GM21737 (cell line): ENCODE data around the gene TMED1.

Experiments used
- ATAC-seq: cut with Tn5 transposase; IDR thresholded peaks from one replicate; pipeline ENCODE4 v1.9.1; 2021; ENCODE audit warnings: mild to moderate bottlenecking, moderate library complexity; ENCODE audit not compliant: unreplicated experiment

The TMED1 gene

DNA sequence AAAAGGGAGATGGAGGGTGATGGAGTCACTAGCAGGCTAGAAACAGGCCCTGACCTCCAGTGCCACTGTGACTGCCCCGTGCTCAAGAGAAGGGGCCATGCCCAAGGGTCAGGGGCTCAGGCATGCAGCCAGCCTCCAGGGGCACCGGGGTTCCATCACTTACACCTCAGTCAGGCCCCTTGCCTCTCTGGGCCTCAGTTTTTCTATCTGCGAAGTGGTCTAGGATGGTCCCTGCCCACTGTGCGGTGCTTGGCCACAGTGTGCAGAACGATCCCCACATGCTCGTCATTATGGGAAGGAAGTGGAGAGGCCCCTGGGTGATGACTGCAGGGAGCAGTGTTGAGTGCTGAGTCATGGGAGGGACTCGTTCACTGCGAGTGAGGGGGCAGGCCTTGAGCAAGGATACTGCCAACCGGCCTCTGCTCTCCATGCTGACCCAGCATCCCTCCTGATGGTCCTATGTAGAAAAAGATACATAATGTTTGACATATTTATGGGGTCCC lies 23.1 kb downstream of the TMED1 start:
- no peak for ATAC-seq

GRCh38 chr19:10812196-10812595 lies 23.8 kb downstream of the TMED1 start:
- ATAC-seq = no peak

GRCh38 chr19:10811391-10812111 lies 24.5 kb downstream of the TMED1 start:
- no peak for ATAC-seq

DNA sequence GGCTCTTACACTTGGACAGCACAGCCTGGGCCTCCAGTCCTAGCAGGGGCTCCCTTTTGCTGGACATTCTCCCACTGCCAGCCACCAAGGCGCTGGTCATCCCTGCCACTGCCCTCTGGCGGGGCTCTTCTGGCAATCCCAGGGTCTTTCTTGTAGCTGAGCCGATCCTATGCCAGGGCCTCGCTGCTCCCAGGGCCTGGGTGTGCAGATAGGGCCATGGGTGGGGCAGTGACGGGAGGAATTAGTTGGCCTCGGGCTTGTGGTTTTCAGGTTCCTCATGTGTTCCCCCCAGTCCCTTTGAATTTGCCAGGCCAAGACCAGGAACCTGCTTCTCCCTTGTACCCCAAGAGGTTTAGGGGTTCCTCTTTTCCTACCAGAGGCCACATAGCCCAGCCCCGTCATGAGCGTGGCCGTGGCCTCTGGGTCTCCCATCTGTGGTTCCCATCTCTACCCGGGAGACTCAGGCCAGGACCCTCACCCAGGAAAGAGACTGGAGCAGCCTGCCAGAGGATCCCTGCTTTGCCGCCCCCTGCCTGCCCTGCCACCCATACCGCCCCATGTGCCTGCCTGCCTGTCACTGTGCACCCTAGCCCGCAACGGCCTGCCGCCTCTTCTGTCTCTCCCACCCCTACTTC lies 26.2 kb downstream of the TMED1 start:
- ATAC-seq = no peak

- ATAC-seq = no peak
Measured at GRCh38 chr19:10808937-10809649, 26.9 kb downstream of the TMED1 start.

DNA sequence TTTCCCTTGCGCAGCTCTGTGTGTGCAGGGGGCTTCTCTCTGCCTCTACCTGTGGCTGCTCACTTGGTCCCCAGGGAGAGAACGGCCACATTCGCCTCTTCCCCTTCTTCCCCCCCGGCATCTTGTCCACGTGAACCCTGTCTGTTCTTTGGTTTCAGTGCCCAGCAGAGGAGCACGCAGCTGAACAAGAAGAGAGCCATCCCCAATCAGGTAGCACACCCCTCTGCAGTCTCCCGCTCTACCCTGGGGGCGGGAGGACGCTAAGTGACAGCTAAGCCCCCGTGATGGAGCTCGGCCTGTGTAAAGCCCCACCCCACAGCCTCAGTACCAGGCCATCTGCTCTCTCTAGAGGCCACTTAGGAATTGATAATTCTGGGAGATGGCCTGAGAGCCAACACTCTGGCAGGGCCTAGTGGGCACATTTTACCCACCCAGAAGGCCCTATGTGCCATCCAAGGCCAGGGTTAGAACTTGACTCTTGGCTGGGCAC lies 30.2 kb downstream of the TMED1 start:
- no peak for ATAC-seq

DNA sequence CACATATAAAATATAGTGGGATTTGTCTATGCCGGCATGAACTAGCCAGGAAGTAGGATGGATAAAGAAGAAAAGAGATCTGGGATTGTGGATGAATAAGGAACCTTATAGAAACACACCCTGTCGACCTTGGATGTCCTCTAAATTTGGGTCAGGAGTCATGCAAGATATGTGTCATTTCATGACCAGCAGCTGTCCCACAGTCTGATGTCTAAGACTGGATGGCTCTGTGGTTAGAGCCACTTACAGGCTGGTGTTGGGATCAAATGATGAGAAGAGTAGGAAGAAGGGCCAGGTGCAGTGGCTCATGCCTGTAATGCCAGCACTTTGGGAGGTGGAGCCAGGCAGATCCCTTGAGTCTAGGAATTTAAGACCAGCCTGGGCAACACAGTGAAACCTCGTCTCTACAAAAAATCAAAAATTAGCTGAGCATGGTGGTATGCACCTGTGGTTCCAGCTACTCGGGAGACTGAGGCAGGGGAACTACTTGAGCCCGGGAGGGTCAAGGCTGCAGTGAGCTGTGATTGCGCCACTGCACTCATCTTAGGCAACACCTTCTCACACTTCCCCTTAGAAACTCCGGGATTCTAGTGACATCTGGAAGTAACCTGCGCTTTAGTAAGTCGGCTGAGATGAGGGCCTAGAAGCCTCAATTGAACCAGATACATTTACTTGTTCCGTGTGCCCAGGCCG lies 30.8 kb downstream of the TMED1 start:
- no peak for ATAC-seq

- no peak for ATAC-seq
Measured at GRCh38 chr19:10803252-10803651, 32.8 kb downstream of the TMED1 start.

- ATAC-seq = no peak
Measured at GRCh38 chr19:10802479-10802878, 33.5 kb downstream of the TMED1 start.

DNA sequence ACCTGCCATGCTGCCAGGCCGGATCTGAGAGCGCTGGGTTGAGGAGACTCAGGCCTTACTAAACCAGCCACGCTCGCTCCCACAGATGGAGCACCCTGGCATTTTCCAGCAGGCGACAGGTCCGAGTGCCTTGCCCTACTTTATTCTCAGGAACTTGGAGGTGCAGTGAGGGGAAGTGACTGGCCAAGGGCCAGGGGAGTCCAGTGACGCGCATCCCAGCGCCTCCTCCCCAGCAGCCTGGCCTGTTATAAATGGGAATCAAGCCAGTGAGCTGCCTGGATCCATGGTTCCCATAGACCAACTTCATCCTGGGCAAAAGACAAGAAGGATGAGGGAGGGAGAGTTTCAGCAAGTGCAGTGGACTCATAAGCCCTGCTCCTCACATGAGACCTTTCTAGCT lies 35.5 kb downstream of the TMED1 start:
- ATAC-seq = no peak

DNA sequence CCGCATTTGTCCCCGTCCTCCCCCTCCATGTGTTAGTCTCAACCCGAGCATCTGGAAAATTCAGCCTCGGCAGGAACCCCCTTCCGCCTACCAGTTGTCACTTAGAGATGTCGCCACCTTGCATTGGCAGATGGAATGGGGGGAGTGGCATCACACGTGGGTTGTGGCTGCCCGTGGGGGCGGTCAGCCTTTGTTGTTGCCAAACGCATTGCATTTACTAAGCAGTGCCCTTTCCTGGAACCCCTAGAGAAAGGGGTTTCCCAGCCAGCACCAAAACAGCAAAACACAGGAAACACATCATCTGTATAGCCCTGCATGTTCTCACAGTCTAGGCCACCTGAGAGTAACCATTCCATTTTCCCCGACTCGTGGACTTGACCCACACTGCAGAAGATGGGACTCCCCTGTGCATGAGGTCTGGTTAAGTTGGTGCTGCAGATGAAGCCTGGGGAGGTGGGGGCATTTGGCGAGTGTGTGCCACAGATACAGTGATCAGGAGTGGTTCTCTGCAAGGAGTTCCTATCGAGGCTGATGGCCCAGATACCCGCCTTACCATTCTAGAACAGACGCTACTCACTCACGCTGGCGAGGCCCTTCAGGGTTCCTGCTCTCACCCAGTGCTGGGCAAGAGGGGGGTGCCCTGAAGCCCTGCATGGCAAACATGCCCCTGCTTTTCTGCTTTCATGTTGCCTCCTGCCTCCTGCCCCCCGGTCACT lies 38.3 kb downstream of the TMED1 start:
- ATAC-seq = no peak

DNA sequence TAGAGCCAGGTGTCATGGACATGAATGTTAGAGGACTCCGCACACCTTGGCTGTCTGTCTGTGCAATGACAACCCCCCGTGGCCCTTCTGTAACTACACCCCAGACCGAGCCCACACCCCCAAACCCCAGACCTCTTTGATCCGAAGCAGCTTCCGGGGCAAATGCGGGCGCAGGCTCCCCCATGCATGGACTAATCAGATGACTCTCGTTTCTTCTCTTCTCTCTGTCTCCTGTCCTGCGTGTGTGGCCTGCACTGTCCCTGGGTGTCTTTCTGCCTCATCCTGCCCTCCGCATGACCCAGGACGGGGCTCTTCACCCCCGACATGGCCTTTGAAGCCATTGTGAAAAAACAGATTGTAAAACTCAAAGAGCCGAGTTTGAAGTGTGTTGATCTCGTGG lies 38.9 kb downstream of the TMED1 start:
- ATAC-seq = no peak

GRCh38 chr19:10796653-10797052 lies 39.4 kb downstream of the TMED1 start:
- ATAC-seq = no peak

DNA sequence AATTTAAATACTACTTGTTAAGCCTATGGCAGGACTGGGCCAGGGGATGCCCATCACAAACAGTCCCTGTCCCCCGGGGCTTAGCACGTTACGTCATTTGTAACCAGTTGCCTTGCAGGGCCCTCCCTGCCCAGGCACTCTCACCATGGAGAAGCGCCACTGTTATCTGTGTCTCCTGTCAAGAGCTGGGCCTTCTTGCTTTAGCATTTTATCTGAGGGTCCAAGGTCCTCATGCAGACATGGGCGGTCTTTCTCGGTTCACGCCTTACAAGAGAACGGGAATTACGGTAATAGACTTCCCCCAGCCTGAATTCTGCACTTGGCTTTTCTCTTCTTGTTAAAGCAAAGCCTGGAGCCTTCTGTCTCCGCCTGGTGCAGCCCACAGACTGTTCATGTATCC lies 46.1 kb downstream of the TMED1 start:
- ATAC-seq = no peak

- ATAC-seq = no peak
Measured at GRCh38 chr19:10788146-10788545, 47.9 kb downstream of the TMED1 start.

GRCh38 chr19:10784257-10784656 lies 51.8 kb downstream of the TMED1 start:
- no peak for ATAC-seq

DNA sequence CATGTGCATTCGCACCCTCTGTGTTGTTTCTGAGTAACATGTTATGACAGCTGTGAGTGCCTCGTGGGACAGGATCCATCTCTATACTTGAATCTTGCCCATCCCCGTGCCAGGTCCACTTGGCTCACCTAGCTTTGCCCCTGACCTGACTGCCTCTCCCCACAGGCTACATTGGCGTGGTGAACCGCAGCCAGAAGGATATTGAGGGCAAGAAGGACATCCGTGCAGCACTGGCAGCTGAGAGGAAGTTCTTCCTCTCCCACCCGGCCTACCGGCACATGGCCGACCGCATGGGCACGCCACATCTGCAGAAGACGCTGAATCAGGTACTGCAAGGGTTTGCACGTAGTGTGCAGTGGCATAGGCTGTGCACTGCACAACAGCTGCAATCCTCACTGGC lies 53.2 kb downstream of the TMED1 start:
- ATAC-seq = no peak
